ENCODE results near the gene PLPP4.

DNA sequence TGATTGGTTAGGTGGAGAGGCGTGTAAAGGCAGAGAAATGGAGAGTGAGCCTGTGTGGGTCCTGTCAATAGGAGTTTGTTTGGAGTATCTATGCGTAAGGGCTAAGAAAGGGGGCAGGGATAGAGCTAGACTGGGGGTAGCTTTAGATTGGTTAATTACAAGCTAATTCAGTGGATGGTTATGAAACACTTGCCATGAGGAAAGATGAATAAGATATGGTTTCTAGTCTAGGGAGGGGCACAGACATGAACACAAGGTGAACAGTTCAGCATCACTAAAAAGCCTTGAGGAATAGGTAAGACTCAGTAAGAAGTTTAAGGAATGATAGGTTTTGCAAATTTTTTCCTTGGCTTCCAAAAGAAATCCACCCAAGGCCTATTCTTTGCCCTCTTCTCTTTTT, 50.6 kb downstream of the PLPP4 start:
- TF ChIP-seq CTCF (IDR thresholded peaks at IDR 0.05) (no peak), POLR2A (IDR thresholded peaks at IDR 0.05) (no peak)

Data from prostate gland (tissue), 2 donors.